GM18861 (cell line): ENCODE results near the gene BCOR.

Experiments
- ATAC-seq: cut with Tn5 transposase; IDR thresholded peaks from one replicate; pipeline ENCODE4 v1.9.1; 2021; ENCODE audit not compliant: unreplicated experiment

The BCOR gene

GRCh38 chrX:40116925-40117324 lies 19.2 kb upstream of the BCOR start:
- no peak for ATAC-seq

- no peak for ATAC-seq
Measured at GRCh38 chrX:40112996-40113395, 15.2 kb upstream of the BCOR start.

- ATAC-seq = no peak
Measured at GRCh38 chrX:40111868-40112267, 14.1 kb upstream of the BCOR start.

GRCh38 chrX:40109288-40110008 lies 11.7 kb upstream of the BCOR start:
- no peak for ATAC-seq

- no peak for ATAC-seq
Measured at GRCh38 chrX:40108959-40109287, 11.2 kb upstream of the BCOR start.

GRCh38 chrX:40108162-40108958 lies 10.6 kb upstream of the BCOR start:
- no peak for ATAC-seq

- ATAC-seq = no peak
Measured at GRCh38 chrX:40107291-40108161, 9.8 kb upstream of the BCOR start.

- no peak for ATAC-seq
Measured at GRCh38 chrX:40106676-40107290, 9.0 kb upstream of the BCOR start.

GRCh38 chrX:40105835-40106675 lies 8.3 kb upstream of the BCOR start:
- ATAC-seq = no peak

GRCh38 chrX:40104985-40105834 lies 7.5 kb upstream of the BCOR start:
- ATAC-seq = peak; percentile 24

GRCh38 chrX:40104630-40104984 lies 6.8 kb upstream of the BCOR start:
- ATAC-seq = peak; percentile 39

GRCh38 chrX:40103565-40104323 lies 6.0 kb upstream of the BCOR start:
- no peak for ATAC-seq

- no peak for ATAC-seq
Measured at GRCh38 chrX:40102393-40103381, 4.9 kb upstream of the BCOR start.

- no peak for ATAC-seq
Measured at GRCh38 chrX:40101430-40101802, 3.7 kb upstream of the BCOR start.

GRCh38 chrX:40100537-40101429 lies 3.0 kb upstream of the BCOR start:
- ATAC-seq = no peak

GRCh38 chrX:40100141-40100536 lies 2.4 kb upstream of the BCOR start:
- no peak for ATAC-seq
